Activated CD4-positive, CD25-positive, alpha-beta regulatory T cell treated with anti-CD3 and anti-CD28 coated beads, Interleukin-2, amount 50 U/mL, for 24 hours (primary cell): ENCODE results near the gene RPRD1A.
A peak's percentile ranks its signal among the peaks of the same experiment; 100 is the strongest.
"Not testable (repeated sequence)": the region's sequence is repeated elsewhere in the genome, so short reads cannot be mapped to it uniquely, and the experiment has no call there.

ENCODE experiments used
- ATAC-seq, 2 donors: fragments of 150-1000 bp; cut with Tn5 transposase; one replicate each; pipeline ENCODE4 v1.10.0; 2021; ENCODE audit warnings: mild to moderate bottlenecking in 1 of 2, moderate library complexity in 1 of 2

Gene RPRD1A

DNA sequence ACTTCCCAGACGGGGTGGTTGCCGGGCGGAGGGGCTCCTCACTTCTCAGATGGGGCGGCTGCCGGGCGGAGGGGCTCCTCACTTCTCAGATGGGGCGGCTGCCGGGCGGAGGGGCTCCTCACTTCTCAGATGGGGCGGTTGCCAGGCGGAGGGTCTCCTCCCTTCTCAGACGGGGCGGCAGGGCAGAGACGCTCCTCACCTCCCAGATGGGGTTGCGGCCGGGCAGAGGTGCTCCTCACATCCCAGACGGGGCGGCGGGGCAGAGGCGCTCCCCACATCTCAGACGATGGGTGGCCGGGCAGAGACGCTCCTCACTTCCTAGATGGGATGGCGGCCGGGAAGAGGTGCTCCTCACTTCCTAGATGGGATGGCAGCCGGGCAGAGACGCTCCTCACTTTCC, 10.4 kb upstream of the RPRD1A start:
- ATAC-seq = not testable (repeated sequence)

- ATAC-seq = no peak
Observed at GRCh38 chr18:36075862-36076587, 8.7 kb upstream of the RPRD1A start.

GRCh38 chr18:36074435-36074834, 7.1 kb upstream of the RPRD1A start:
- no peak for ATAC-seq

DNA sequence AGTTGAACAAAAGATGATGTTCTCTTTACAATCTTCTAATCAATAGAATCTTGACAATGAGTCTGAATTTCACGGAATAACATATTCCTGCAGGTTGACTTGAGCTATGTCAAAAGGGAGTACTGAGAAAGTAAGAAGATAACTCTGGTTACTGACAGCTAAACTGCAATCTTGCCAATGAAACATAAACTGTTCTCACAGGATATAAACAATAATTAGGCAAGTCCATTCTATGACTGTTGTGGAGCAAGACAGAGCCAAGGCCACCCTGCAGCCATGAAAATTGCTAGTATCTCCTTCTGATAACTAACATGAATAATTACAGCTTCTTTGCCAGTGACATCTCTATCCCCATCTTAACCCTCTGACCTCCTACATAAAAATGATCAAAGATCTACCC, 6.3 kb upstream of the RPRD1A start:
- no peak for ATAC-seq

GRCh38 chr18:36072406-36072805, 5.0 kb upstream of the RPRD1A start:
- not testable (repeated sequence) for ATAC-seq

- ATAC-seq = no peak
Observed at GRCh38 chr18:36066686-36067054, 689 bp downstream of the RPRD1A start.

DNA sequence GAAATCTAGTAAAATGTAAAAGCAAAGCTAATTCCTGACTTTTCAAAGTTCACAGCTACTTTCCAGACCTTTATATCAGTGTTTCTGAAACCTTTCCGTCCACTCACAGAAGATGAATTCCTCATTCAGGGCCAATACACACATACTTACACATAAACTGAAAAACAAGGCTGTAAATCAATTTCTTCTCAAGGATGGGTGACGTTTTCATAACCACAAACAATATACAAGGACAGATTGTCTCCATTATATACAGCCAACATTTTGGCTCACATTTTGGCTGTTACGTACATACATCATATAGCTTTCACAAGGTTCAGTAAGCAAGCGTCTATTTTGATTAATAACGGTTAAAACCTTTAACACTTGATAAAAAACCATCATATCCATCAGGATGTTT, 1.4 kb downstream of the RPRD1A start:
- no peak for ATAC-seq

DNA sequence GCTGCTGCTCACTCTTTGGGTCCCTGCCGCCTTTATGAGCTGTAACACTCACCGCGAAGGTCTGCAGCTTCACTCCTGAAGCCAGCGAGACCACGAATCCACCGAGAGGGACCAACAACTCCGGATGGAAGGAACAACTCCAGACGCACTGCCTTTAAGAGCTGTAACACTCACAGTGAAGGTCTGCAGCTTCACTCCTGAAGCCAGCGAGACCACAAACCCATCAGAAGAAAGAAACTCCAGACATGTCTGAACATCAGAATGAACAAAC, 2.6 kb downstream of the RPRD1A start:
- ATAC-seq = not testable (repeated sequence)

GRCh38 chr18:36064027-36064808, 3.1 kb downstream of the RPRD1A start:
- ATAC-seq = no peak

DNA sequence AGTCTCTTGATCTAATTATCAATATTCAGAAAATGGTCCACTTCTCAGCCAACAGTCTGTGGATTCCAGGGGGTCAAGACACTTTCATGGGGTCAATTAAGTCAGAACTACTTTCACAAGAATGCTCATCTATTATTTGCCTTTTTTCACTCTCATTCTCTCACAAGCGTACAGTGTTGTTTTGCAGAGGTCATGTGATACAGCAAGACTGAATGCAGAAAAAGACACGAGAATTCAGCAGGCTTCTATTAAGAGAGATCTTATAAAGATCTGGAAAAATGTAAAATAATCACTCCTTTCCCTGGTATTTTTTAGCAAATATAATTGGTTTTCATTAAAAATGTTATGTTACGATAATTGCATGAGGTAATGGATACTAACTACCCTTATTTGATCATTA, 8.7 kb downstream of the RPRD1A start:
- no peak for ATAC-seq

GRCh38 chr18:36051760-36052159, 15.6 kb downstream of the RPRD1A start:
- no peak for ATAC-seq

DNA sequence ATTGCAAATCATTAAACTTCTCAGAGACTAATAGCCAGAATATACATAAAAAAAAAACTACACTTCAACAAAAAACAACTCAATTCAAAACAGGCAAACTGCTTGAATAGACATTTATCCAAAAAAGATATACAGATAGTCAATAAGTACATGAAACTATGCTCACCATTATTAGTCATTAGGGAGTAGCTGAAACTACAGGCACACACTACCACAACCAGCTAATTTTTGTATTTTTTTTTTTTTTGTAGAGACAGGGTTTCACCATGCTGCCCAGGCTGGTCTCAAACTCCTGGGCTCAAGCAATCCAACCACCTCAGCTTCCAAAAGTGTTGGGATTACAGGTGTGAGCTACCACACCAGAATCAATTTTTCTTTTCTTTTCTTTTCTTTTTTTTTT, 16.9 kb downstream of the RPRD1A start:
- ATAC-seq = peak in 1 of 2 donors; percentile 38

DNA sequence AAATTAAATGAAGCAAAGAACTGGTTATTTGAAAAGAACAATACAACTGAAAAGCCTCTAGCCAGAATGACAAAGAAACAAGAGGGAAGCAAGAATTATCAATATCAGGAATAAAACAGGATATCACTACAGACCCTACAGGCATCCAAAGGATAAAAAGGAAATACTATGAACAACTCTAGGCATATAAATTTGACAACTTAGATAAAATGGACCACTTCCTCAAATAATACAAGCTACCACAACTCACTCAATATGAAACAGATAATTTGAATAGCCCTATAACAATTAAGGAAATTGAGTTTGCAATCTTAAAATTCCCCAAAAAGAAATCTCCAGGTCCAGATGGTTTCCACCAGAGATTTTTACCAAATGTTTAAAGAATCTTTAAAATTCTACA, 19.8 kb downstream of the RPRD1A start:
- no peak for ATAC-seq

DNA sequence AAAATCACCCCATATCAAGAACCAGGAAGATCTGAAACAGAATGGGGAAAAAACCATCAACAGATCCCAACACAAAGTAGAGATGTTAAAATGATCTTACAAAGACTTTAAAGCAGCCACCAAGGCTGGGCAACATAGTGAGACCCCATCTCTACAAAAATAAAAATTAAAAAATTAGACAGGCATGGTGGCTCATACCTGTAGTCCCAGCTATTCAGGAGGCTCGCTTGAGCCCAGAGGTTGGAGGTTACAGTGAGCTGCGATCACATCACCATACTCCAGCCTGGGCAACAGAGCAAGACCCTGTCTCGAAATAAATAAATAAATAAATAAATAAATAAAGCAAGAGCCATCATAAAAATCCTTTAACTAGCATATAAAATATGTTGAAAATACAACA, 20.5 kb downstream of the RPRD1A start:
- no peak for ATAC-seq

- no peak for ATAC-seq
Observed at GRCh38 chr18:36045241-36045991, 21.9 kb downstream of the RPRD1A start.

GRCh38 chr18:36043153-36043552, 24.2 kb downstream of the RPRD1A start:
- no peak for ATAC-seq

- no peak for ATAC-seq
Observed at GRCh38 chr18:36041146-36041545, 26.2 kb downstream of the RPRD1A start.

GRCh38 chr18:36038102-36038663, 29.2 kb downstream of the RPRD1A start:
- no peak for ATAC-seq

DNA sequence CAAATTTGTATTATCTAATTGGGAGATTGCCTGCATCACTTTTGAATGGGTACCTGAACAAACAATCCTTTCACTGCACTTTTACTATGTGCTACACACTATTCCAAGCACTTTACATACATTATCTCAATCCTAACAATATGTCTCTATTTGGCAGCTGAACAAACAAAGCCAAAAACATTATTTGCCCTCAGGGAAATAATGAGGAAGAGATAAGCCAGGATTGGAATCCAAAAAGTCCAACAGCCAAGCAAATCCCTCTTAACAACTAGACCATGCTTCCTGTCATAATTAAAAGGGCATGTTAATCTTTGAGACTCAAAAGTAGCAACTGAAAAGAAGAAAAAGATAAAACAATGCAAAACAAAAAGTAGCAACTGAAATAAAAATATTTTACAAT, 32.1 kb downstream of the RPRD1A start:
- no peak for ATAC-seq

DNA sequence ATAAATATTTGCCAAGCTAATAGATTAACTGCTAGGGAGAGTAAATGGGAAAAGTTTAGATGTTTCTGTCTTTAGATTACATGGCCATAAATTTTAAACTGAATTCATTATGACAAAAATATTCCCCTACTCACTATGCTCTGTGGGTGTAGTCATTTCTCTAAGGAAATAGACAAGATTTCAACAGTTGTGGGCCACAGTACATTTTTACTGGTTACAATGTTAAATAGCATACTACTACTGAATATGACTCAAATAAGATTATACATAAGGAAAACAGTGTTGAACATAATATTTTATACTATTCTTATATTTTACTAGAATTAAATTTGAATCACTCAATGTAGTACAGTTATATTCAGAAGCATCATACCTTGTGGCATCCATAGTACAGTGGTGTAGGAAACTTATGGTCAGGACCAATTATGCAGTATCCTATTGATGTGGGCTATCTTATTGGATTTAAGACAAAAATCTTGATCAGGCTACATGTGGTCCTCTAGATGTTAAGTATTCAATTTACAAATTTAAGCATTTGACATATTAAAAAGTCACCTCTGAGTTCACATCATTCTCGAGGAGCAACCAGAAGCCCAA, 33.0 kb downstream of the RPRD1A start:
- ATAC-seq = peak in 1 of 2 donors; percentile 17

DNA sequence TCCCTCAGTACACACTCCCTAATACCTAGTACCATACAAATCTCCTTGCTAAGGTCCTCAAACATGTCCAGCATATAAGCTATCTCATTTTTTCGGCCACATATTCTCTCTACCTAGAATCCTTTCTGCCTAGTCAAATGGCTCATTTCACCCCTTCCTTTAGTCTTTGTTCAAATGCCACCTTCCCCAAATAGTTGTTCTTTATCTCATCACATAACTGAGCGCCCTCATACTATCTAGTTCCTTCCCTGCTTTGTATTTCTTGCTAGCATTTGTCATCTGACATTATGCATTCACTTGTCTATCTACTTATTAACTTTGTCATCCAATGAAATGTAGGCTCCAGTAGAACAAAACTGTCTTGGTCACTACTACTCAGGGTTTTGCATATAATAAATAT, 35.5 kb downstream of the RPRD1A start:
- no peak for ATAC-seq

GRCh38 chr18:36031407-36031806, 36.0 kb downstream of the RPRD1A start:
- ATAC-seq = no peak

DNA sequence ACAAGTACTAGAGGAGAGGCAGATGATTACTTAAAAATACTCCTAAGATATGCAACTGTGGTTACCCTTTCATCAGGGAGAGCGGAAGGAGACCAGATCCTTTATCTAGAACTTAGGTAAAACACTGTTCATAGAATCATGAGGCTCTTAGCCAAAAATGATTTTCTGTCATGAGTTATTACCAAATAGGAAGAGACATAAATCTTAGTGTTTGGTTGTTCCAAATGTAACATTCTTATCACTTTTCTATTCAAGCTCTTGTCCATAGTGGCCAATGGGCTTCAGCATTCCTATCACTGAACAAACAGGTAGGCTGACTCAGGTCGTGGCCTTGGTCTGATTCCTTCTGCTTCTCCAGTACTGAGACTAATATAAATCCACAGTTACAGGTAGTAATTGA, 38.5 kb downstream of the RPRD1A start:
- ATAC-seq = no peak
